Measurements from ENCODE around the gene NFAT5. TPM values are rescaled to one million over a fixed set of nuclear protein-coding genes. Genes with fewer than 3 reads are reported as not detected.

NFAT5 gene
- total and polyA plus RNA-seq, 9 of the 15 experiments (the other 6 are each of a cell fraction or from before 2014, with no cell fraction given) = 0.78 to 20.5 (median 12.4) TPM

DNA sequence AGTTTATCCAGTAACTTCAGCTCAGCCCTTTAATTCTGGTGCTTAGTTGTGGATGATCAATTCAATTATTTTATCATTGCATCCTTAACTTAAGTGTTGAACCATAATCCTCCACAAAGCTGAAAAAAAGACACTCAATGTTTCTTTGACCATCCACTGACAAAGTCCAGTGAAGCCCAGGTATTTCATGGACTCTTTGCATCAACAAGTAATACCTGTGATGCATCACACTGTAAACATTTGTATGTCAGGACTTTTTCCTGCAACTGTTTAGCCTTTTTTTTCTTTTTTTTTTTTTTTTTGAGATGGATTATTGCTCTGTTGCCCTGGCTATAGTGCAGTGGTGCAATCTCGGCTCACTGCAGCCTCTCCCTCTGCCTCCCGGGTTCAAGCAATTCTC is 6.6 kb upstream of the NFAT5 start (continued):
- TF ChIP-seq, protein P1, sequence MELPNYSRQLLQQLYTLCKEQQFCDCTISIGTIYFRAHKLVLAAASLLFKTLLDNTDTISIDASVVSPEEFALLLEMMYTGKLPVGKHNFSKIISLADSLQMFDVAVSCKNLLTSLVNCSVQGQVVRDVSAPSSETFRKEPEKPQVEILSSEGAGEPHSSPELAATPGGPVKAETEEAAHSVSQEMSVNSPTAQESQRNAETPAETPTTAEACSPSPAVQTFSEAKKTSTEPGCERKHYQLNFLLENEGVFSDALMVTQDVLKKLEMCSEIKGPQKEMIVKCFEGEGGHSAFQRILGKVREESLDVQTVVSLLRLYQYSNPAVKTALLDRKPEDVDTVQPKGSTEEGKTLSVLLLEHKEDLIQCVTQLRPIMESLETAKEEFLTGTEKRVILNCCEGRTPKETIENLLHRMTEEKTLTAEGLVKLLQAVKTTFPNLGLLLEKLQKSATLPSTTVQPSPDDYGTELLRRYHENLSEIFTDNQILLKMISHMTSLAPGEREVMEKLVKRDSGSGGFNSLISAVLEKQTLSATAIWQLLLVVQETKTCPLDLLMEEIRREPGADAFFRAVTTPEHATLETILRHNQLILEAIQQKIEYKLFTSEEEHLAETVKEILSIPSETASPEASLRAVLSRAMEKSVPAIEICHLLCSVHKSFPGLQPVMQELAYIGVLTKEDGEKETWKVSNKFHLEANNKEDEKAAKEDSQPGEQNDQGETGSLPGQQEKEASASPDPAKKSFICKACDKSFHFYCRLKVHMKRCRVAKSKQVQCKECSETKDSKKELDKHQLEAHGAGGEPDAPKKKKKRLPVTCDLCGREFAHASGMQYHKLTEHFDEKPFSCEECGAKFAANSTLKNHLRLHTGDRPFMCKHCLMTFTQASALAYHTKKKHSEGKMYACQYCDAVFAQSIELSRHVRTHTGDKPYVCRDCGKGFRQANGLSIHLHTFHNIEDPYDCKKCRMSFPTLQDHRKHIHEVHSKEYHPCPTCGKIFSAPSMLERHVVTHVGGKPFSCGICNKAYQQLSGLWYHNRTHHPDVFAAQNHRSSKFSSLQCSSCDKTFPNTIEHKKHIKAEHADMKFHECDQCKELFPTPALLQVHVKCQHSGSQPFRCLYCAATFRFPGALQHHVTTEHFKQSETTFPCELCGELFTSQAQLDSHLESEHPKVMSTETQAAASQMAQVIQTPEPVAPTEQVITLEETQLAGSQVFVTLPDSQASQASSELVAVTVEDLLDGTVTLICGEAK (IDR thresholded peaks at IDR 0.05) = no peak
- TF ChIP-seq, protein P1 (CRISPR knock-in tag; IDR thresholded peaks at IDR 0.05) = no peak
- TF ChIP-seq RUNX1 (IDR thresholded peaks at IDR 0.05; ENCODE audit: low read depth) = no peak
- no peak for TF ChIP-seq HBP1 (CRISPR knock-in tag; IDR thresholded peaks at IDR 0.05)
- TF ChIP-seq KAT8 (IDR thresholded peaks at IDR 0.05; ENCODE audit: low read depth) = no peak
- TF ChIP-seq ZNF77 (CRISPR knock-in tag; IDR thresholded peaks at IDR 0.05) = no peak
- TF ChIP-seq CCNT2 (IDR thresholded peaks at IDR 0.05; ENCODE audit: borderline replicate concordance, extremely low read depth, insufficient read length, low read depth, low read length) = no peak

Data from K562 (cell line).